ENCODE data around the gene LSM3. TPM values are rescaled to one million over a fixed set of nuclear protein-coding genes. Genes with fewer than 3 reads are reported as not detected.

The LSM3 gene
- total RNA-seq, 1 experiment from 2014 or later, result 10.2 TPM

DNA sequence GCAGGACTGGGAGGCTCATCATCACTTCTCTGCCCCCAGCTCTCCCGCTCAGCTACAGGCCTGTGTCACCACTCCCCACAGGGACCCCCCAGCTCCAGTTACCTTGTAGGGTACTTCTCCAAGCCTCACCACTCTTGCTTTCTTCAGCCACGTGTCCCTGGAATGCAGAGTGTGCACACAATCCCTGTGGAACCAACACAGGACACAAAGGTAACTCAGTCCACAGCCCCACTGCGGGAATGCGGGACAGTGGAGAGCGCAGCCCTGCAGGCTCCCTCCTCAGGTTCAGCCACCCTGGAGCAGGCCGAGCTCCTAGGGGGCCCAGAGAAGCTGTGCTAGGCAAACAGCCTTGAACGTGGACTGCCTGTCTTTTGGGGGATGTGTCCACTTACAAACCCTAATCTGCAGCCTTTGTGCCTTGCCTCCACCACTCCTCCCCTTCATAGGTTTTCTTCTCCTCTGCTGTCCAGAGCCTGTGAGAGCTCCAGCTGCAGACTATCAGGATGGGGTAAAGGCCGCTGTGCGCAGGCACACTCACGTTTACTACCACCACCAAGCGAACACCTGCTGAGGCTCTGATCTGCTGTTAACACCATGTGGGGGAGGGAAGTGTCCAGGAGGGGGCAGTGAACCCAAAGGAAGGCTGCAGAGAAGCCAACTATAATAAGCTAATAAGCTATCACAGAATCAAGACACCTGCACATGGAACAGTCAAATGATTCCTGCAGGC lies 26.2 kb upstream of the LSM3 start:
- Mint-ChIP-seq H3K4me1 (ENCODE audit: insufficient read depth, unreplicated experiment) (no peaks in the 10 kb centered on the region), H3K27ac (ENCODE audit: low read depth, unreplicated experiment) (peak overlapping the region; percentile 63)

DNA sequence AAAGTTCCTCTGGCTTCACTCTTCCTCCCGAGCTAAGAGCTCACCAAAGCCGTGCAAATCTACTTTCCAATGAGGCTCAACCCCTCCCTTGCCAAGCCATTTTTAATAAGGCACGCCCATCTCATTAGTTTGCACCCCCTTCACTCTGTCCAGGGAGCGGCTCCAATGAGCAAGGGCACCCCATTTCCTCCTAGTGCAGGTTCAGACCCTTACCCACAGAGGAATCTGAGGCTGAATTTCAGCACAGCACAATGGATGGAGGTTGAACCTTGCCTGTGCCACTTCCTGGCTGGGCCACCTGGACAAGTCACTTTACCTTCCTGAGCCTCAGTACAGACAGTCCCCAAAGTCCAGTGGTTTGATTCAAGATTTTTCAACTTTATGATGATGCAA lies 25.7 kb upstream of the LSM3 start:
- BruUV-seq (replicated peaks), result no TSS peak
- Mint-ChIP-seq H3K27me3 (ENCODE audit: insufficient read depth, unreplicated experiment) (no peaks in the 10 kb centered on the region), H3K36me3 (ENCODE audit: insufficient read depth, unreplicated experiment) (peaks cover 99% of the 10 kb centered on the region), H3K27ac (ENCODE audit: low read depth, unreplicated experiment) (peak overlapping the region; percentile 63), H3K4me1 (ENCODE audit: insufficient read depth, unreplicated experiment) (no peaks in the 10 kb centered on the region), H3K4me3 (ENCODE audit: unreplicated experiment) (no peak overlapping the region), H3K9me3 (ENCODE audit: unreplicated experiment) (no peaks in the 10 kb centered on the region)
- TF ChIP-seq, protein P1, sequence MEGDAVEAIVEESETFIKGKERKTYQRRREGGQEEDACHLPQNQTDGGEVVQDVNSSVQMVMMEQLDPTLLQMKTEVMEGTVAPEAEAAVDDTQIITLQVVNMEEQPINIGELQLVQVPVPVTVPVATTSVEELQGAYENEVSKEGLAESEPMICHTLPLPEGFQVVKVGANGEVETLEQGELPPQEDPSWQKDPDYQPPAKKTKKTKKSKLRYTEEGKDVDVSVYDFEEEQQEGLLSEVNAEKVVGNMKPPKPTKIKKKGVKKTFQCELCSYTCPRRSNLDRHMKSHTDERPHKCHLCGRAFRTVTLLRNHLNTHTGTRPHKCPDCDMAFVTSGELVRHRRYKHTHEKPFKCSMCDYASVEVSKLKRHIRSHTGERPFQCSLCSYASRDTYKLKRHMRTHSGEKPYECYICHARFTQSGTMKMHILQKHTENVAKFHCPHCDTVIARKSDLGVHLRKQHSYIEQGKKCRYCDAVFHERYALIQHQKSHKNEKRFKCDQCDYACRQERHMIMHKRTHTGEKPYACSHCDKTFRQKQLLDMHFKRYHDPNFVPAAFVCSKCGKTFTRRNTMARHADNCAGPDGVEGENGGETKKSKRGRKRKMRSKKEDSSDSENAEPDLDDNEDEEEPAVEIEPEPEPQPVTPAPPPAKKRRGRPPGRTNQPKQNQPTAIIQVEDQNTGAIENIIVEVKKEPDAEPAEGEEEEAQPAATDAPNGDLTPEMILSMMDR (IDR thresholded peaks at IDR 0.05; ENCODE audit: unreplicated experiment), result no peak
- DNase-seq (ENCODE audit: unreplicated experiment), result no peak
- intact Hi-C loops (cut with micrococcal nuclease), result no loop called here
- POLR2A ChIA-PET, result interaction anchor here (0.5 to 6.8 kb wide), 5 partner anchors 8 to 105 kb away, joined by 3 to 33 read pairs (median 10); partner anchors contain the start of genes CHCHD4, LSM3, TMEM43 and XPC
- CTCF ChIA-PET, result interaction anchor here (0.6 to 1.6 kb wide), 2 partner anchors 27 to 96 kb away, joined by 4 read pairs; no protein-coding TSS in a partner anchor

More for the DNA sequence above, 26.2 kb upstream of the LSM3 start:
- Mint-ChIP-seq H3K4me3 (ENCODE audit: unreplicated experiment) (no peak overlapping the region), H3K36me3 (ENCODE audit: insufficient read depth, unreplicated experiment) (peaks cover 99% of the 10 kb centered on the region), H3K9me3 (ENCODE audit: unreplicated experiment) (no peaks in the 10 kb centered on the region), H3K27me3 (ENCODE audit: insufficient read depth, unreplicated experiment) (no peaks in the 10 kb centered on the region)
- POLR2A ChIA-PET, result interaction anchor here (0.9 to 6.8 kb wide), 5 partner anchors 8 to 27 kb away, joined by 3 to 33 read pairs (median 10); partner anchors contain the start of genes CHCHD4, LSM3, TMEM43 and XPC
- no TSS peak for BruUV-seq (replicated peaks)
- intact Hi-C loops (cut with micrococcal nuclease), result no loop called here
- TF ChIP-seq, protein P1 (IDR thresholded peaks at IDR 0.05; ENCODE audit: unreplicated experiment), result no peak
- CTCF ChIA-PET, result interaction anchor here (0.6 to 1.6 kb wide), 3 partner anchors 9 to 96 kb away, joined by 3 to 4 read pairs (median 4); no protein-coding TSS in a partner anchor
- no peak for DNase-seq (ENCODE audit: unreplicated experiment)

DNA sequence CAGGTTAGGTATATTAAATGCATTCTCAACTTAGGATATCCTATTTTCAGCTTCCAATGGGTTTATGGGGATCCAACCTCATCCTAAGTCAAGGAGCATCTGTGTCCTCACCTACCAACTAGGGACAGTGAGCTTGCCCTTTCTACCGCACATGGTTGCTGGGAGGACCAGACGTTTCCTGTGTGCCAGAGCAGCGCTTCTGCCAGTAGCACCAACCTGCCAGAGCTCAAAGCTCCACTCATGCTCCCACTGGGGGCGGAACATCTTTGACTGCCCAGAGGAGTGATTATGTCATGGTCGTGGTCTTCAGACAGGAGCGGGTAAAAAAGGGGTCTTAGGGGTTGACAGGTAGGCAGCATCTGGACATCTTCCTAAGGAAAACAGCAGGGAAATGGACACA lies 25.0 kb upstream of the LSM3 start:
- intact Hi-C loops (cut with micrococcal nuclease), result no loop called here
- peaks cover 99% of the 10 kb centered on the region for H3K36me3 Mint-ChIP-seq (ENCODE audit: insufficient read depth, unreplicated experiment)
- H3K4me1 Mint-ChIP-seq (ENCODE audit: insufficient read depth, unreplicated experiment), result no peaks in the 10 kb centered on the region

DNA sequence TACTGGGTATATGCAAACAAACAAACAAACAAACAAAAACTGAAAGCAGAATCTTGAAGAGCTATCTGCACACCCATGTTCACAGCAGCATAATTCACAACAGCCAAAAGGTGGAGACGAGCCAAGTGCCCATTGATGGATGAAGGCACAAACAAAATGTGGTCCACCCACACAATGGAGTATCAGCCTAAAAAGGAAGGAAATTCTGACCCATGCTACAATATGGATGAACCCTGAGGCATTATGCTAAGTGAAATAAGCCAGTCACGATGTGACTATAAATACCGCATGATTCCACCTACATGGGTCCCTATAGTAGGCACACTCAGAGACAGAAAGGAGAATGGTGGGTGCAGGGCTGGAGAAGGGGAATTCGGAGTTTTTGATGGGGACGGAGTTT lies 24.3 kb upstream of the LSM3 start:
- ChIA-PET POLR2A (interaction anchor here (1.1 to 6.8 kb wide), 3 partner anchors 10 to 29 kb away, joined by 3 to 33 read pairs (median 10); partner anchors contain the start of genes CHCHD4 and TMEM43), CTCF (interaction anchor here (0.6 kb wide), 1 partner anchor 500 kb away, joined by 3 read pairs; no protein-coding TSS in a partner anchor)
- TF ChIP-seq, protein P1 (IDR thresholded peaks at IDR 0.05; ENCODE audit: unreplicated experiment), result no peak
- H3K9me3 Mint-ChIP-seq (ENCODE audit: unreplicated experiment), result no peaks in the 10 kb centered on the region
- H3K4me1 Mint-ChIP-seq (ENCODE audit: insufficient read depth, unreplicated experiment), result no peaks in the 10 kb centered on the region
- H3K27me3 Mint-ChIP-seq (ENCODE audit: insufficient read depth, unreplicated experiment), result no peaks in the 10 kb centered on the region
- H3K4me3 Mint-ChIP-seq (ENCODE audit: unreplicated experiment), result no peak overlapping the region
- peaks cover 100% of the 10 kb centered on the region for H3K36me3 Mint-ChIP-seq (ENCODE audit: insufficient read depth, unreplicated experiment)
- intact Hi-C loops (cut with micrococcal nuclease), result no loop called here
- no peak overlapping the region for H3K27ac Mint-ChIP-seq (ENCODE audit: low read depth, unreplicated experiment)
- DNase-seq (ENCODE audit: unreplicated experiment), result no peak
- BruUV-seq (replicated peaks), result no TSS peak

More for the DNA sequence above, 25.0 kb upstream of the LSM3 start:
- BruUV-seq (replicated peaks), result no TSS peak
- no peaks in the 10 kb centered on the region for H3K9me3 Mint-ChIP-seq (ENCODE audit: unreplicated experiment)
- TF ChIP-seq, protein P1 (IDR thresholded peaks at IDR 0.05; ENCODE audit: unreplicated experiment), result no peak
- CTCF ChIA-PET, result no interaction called here
- no peak for DNase-seq (ENCODE audit: unreplicated experiment)
- no peaks in the 10 kb centered on the region for H3K27me3 Mint-ChIP-seq (ENCODE audit: insufficient read depth, unreplicated experiment)
- no peak overlapping the region for H3K4me3 Mint-ChIP-seq (ENCODE audit: unreplicated experiment)
- POLR2A ChIA-PET, result interaction anchor here (0.5 to 6.8 kb wide), 6 partner anchors 9 to 106 kb away, joined by 3 to 33 read pairs (median 6); partner anchors contain the start of genes CHCHD4, LSM3, TMEM43 and XPC
- H3K27ac Mint-ChIP-seq (ENCODE audit: low read depth, unreplicated experiment), result no peak overlapping the region

Data from MCF 10A (cell line).